GM19438 (cell line): Measurements from ENCODE around the gene GLCE.
"Not testable (repeated sequence)": the region's sequence is repeated elsewhere in the genome, so short reads cannot be mapped to it uniquely, and the experiment has no call there.

Experiments used
- ATAC-seq: cut with Tn5 transposase; IDR thresholded peaks from one replicate; pipeline ENCODE4 v1.9.1; 2021; ENCODE audit warnings: low read depth; ENCODE audit not compliant: unreplicated experiment

The GLCE gene

DNA sequence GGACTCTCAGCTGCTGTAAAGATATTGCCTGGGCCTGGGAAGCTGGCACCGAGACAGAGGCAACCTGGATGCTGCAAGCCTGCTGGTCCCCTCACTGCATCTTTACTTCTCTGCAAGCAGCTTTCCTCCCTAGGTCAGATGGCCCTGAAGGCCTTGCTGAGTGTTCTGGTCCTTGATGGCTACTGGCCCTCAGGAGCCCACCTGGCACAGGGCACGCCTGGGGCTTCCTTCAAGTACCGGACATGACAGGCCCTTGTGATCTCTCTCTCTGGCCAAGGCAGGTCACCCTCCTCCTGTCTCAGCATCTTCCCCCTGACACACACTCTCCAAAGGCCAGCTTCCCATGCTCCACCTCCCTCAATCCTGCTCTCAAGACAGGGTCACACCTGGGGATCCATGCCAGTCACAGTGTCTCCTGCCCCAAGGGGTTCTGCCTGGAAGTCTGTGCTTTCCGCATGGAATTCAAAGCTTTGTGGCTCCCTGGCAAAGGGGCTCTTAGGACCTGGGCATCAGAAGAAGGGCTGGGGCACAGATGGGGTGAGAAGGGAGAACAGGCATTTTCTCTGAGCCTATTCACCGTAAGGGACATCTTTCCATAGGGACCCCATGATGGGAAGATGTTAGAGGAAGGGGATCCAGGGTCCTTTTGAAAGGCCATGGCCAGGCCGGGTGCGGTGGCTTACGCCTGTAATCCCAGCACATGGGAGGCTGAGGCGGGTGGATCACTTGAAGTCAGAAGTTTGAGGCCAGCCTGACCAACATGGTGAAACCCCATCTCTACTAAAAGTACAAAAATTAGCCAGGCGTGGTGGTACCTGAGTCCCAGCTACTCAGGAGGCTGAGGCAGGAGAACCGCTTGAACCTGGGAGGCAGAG lies 133.5 kb downstream of the GLCE start:
- ATAC-seq, result no peak

DNA sequence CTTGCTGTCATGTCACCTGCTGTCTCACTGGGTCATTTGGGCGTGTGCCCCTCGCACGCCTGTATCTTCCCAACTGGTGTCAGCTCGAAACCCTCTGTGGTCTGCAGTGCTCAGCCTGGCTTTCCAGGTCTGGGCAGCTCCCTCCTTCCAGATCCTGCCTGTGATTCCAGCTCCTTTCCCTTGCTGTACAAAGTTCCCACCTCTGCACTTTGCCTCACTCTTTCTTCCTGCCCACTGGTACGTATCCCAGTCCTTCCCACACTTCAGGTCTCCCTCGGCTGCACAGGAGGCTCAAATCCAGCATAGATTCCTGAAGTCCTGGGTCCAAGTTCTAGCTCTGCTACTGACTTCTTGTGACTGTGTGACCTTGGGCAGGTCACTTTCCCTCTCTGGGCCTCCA lies 136.2 kb downstream of the GLCE start:
- ATAC-seq, result no peak

DNA sequence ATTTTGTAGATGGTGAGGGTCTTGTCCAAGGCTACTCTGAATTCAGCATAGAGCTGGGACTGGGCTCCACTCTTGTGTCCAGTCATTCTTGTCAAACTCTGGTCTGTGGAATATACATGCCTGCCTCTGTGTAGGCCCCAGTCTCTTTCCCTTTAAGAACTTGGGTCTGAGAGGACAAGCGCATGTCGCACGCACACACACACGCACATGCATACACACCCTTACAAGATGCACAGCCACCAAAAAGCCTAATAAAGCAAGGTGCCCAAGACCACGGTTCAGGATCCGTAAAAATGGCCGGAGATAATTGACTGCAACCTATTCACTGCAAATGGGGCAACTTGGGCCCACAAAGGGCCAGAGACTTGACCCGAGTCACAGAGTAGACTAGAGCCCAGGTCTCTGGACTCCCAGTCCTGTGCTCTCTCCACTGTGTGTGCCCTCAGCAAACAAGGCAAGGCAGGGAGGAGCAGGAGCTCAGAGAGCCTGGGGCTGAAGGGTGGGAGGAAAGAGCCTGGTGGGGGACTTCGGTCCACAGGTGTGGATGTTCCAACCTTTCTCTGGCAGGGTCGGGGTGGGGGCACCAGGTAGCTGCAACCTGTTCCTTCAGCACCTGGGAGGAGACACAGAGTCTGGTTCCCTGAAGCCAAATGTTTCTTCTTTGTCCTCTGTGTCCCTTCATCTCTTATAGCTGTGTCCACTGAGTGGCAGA lies 137.4 kb downstream of the GLCE start:
- no peak for ATAC-seq

- no peak for ATAC-seq
These were observed 137.9 kb downstream of the GLCE start for GRCh38 chr15:69298354-69298696.

DNA sequence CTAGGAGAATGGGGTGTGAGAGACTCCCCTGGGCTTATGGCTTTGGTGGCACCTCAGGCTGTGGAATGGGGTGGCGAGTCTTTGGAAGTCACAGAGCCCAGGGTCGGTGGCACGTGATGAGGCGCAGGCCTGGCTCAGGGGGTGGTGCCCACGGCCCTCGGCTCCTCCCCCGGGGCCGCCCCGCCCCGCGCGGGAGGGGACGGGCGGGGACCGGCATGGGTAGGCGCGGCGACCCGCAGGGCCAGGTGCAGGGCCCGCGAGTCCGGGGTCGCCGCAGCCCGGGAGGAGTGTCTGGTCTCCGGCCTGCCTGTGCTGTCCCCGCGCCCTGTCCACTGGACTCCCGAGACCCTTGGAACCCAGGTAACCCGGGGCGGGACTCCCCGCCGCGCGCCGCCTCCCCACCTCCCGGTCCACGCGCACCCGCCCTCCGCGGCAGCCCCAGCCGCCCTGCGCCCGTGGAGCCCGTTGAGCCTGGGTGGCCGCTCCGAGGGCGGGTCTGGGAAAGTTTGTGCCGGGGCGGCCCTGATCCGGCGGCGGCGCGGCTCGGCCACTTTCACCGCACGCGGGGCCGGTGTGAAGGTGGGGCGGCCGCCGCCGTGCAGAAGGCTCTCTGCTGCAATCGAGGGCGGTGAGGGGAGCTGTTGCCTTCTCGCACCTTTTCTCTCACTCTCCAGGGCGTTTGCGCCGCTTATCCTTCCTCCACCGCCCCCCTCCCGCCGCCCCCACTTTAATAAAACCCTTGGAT lies 138.4 kb downstream of the GLCE start, which contains the start of gene PAQR5:
PAQR5 (plus strand) TSS at position 216 of the 745 bp plus-strand sequence. CDS start 61,169 bp downstream, outside the sequence.
- ATAC-seq, result no peak

- no peak for ATAC-seq
These were observed 139.0 kb downstream of the GLCE start for GRCh38 chr15:69299451-69299886.

DNA sequence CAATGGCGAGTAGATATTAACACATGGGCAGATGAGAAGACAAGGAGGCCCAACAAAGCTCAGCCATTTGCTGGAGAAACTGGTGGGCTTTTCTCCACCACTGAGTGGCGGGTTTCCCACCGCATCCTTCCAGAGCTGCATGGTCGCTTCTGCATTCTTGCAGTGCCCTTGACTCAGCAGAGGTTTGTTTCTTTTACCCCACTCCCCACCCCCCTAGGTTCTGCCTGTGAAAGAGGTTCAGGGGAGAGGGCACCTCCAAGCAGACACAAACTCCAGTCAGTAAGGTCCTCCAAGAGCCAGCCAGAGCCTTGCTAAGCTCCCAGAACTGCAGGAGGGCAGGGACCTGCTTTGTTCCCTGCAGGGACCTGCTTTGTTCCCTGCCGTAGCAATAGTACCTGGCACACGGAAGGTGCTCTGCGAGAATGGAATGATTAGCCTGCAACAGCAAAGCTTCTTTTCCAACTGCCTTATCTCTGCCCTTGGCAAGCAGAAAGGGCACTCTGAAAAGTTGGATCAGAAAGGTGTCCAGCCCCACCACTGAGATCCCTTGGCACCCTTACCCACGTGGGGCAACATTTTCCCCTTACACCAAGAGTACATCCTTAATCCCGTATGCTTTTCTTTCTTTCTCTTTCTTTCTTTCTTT lies 139.6 kb downstream of the GLCE start:
- ATAC-seq, result no peak

GRCh38 chr15:69301101-69301500 lies 140.7 kb downstream of the GLCE start:
- not testable (repeated sequence) for ATAC-seq

DNA sequence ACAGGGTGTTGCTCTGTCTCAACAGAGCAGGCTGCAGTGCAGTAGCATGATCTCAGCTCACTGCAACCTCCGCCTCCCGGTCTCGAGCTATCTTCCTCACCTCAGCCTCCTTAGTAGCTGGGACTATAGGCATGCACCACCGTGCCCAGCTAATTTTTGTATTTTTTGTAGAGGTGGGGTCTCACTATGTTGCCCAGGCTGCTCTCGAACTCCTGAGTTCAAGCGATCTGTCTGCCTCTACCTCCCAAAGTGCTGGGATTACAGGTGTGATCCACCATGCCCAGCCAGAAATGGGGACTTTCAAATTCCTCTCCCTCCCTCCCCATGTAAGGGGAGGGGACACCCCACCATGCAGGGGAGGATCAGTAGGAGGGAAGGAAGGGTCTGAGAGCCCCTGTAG lies 141.7 kb downstream of the GLCE start:
- ATAC-seq, result not testable (repeated sequence)

GRCh38 chr15:69302929-69303328 lies 142.5 kb downstream of the GLCE start:
- ATAC-seq, result no peak

DNA sequence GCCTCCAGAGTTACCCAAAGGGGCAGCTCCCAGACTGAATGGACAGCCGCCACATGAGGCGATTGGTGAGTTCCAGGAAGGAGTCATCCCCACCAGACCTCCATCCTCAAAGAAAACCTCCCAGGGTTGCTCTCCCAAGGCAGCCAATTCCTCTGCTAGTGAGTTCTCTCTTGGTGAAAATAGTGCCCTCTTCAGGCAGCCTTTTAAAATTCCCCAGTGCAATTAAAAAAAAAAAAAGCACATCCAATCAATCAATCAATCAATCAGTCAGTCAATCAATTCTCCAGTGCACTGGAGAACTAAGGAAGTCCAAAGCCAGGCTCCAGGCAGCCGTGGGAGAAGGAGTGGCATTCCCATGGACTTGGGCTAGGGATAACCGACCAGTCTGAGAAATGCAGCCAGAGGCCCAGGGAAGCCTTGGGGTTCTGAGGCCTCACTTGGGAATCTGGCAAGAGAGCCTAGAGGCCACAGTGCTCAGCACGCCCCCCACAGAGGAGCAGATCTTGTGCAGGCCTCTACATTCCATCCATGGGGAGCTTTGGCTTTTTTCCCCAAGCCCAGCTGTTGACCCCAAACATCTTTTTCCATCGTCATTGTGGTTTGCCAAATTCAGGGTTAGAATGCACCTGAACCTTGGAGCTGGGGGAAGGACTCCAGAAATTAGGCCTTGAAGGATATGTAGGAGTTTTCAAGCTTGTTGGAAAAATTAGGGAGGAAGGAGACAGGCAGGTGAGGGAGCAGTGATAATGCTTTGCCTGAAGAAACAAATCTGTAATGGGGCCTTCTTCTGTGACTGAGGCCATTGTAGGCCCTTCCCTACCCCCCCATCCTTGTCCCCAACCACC lies 143.1 kb downstream of the GLCE start:
- no peak for ATAC-seq

GRCh38 chr15:69304182-69304545 lies 143.7 kb downstream of the GLCE start:
- ATAC-seq, result no peak

DNA sequence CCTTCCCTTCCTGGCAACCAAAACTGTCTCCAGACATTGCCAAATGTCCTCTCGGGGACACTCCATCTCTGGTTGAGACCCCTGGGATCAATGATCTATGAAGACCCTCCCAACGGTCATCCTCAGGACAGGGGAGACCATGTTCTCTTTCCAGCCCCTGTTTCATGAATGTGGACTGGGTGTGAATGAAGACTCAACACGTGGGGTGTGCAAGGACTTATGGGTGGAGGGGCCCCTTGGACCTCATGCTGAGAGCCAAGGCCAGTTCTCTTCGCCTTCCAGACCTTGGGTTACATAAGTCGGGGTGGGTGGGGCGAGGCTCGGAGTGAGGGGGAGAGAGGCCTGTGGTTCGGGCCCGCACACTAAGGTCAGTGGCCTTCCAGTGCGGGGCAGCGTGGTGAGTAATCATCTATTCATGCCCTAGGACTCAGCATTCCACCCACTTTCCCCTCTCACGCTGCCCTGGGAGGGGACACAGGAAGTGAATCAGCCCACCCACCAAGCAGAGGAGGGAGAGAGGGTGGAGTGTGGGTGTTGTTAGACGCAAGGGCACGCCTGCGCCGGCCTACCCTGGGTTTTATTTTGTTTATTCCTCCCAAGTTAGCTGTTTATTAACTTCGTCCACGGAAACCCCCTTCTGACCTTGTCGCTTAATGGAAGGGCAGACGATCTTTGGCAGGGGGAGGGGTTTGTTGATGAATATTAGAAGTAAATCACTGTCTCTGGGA lies 144.9 kb downstream of the GLCE start:
- no peak for ATAC-seq

GRCh38 chr15:69305933-69306568 lies 145.6 kb downstream of the GLCE start:
- ATAC-seq, result no peak

DNA sequence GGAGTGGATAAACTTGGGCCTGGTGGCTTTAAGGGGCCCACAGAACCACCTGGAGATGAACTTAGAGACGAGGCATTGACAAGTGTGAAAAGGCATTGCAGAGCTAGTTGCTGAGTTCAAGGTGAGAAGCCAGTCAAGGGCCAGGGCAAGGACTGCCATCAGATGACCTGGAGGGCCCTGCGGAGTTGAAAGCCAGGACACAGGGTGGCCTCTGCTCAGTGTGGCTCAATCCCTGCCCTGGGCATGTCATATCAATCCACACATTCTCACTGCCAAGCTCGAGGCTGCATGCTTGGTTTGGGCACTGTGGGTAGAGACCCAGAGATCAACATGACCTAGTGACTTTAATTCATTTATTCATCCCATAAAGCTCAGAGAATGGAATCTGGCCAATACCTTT lies 147.5 kb downstream of the GLCE start:
- no peak for ATAC-seq

GRCh38 chr15:69308949-69309348 lies 148.5 kb downstream of the GLCE start:
- no peak for ATAC-seq

DNA sequence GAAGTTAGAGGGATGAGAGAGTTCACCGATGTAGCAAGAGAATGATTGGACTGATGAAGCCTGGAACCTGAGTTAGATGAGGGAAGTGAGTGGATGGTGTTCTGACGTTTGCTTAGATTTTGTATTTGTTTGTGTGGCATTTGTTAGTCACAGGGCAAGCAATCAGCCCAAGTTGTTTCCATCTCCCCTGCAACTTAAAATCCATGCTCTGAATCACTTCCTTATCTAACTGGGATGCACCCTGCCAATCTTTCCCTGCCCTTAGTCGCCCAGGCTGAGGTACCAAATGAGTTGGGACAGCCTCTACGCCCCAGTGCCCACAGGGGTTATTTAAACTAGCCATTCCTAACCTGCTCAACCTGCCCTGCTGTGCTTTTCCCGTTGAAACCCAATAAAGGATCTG lies 150.9 kb downstream of the GLCE start:
- ATAC-seq, result no peak

- ATAC-seq, result no peak
These were observed 153.1 kb downstream of the GLCE start for GRCh38 chr15:69313432-69314000.
